Peyer's patch (tissue), 4 donors: ENCODE results near the gene SUV39H1.
"Not testable (repeated sequence)": the region's sequence is repeated elsewhere in the genome, so short reads cannot be mapped to it uniquely, and the experiment has no call there.

Source experiments
- CTCF ChIP-seq, 6 experiments: fragments of 450-650 bp in 4 of 6; fragments of 200-600 bp in 2 of 6; sonication (generic) in 1 of 6; IDR thresholded peaks; one replicate each; pipeline ENCODE4 v1.5.1; 2017 to 2019; ENCODE audit warnings: antibody characterized with exemption in 6 of 6, mild to moderate bottlenecking in 3 of 6, moderate library complexity in 1 of 6
- POLR2A ChIP-seq, 2 donors: fragments of 450-650 bp; IDR thresholded peaks; one replicate each; pipeline ENCODE4 v1.5.1; 2017; ENCODE audit warnings: antibody characterized with exemption in 2 of 2, mild to moderate bottlenecking in 2 of 2, moderate library complexity in 2 of 2

- not testable (repeated sequence) for TF ChIP-seq POLR2A, CTCF (IDR thresholded peaks at IDR 0.05)
Observed at GRCh38 chrX:48668187-48668586, 28.3 kb upstream of the SUV39H1 start.
